Measurements from ENCODE around the gene BMPER.

- TF ChIP-seq POLR2A (IDR thresholded peaks at IDR 0.05; ENCODE audit: low read depth, low read length) (no peak), POLR2AphosphoS5 (IDR thresholded peaks at IDR 0.05; ENCODE audit: low read depth, low read length) (no peak)
Observed at GRCh38 chr7:34158368-34159153, 253.2 kb downstream of the BMPER start.

Measured in GM12892 (cell line).